Liver (tissue), 9 donors: ENCODE measurements around the gene SLC5A2. TPM values are rescaled to one million over a fixed set of nuclear protein-coding genes. Genes with fewer than 3 reads are reported as not detected.
"Not testable (repeated sequence)": the region's sequence is repeated elsewhere in the genome, so short reads cannot be mapped to it uniquely, and the experiment has no call there.

ENCODE experiments used
- DNase-seq: peaks from one replicate; pipeline ENCODE4 v3.0.0-alpha.2; 2017; ENCODE audit warnings: low spot score
- H3K27ac ChIP-seq, 2 donors: one replicate each; pipeline ENCODE4 v1.7.0; 2013; ENCODE audit warnings: inconsistent platforms in 2 of 2, low read length in 2 of 2, control low read depth in 1 of 2, low read depth in 1 of 2, mild to moderate bottlenecking in 1 of 2
- H3K27me3 ChIP-seq, 4 donors: one replicate each; pipeline versions ENCODE4 v1.6.1 to v1.7.0; 2013; ENCODE audit warnings: low read length in 3 of 4, inconsistent platforms in 1 of 4, mild to moderate bottlenecking in 1 of 4, moderate library complexity in 1 of 4; ENCODE audit not compliant: control insufficient read depth in 4 of 4, insufficient read depth in 4 of 4
- H3K36me3 ChIP-seq, 4 donors: one replicate each; pipeline versions ENCODE4 v1.6.1 to v1.7.0; 2013; ENCODE audit warnings: low read length in 3 of 4, mild to moderate bottlenecking in 3 of 4, low read depth in 1 of 4, moderate library complexity in 1 of 4; ENCODE audit not compliant: control insufficient read depth in 4 of 4, insufficient read depth in 3 of 4
- H3K4me1 ChIP-seq, 4 donors: one replicate each; pipeline versions ENCODE4 v1.6.1 to v1.7.0; 2013; ENCODE audit warnings: low read length in 3 of 4, mild to moderate bottlenecking in 3 of 4, moderate library complexity in 1 of 4; ENCODE audit not compliant: control insufficient read depth in 4 of 4, insufficient read depth in 4 of 4
- H3K4me3 ChIP-seq, 3 donors: one replicate each; pipeline versions ENCODE4 v1.6.1 to v1.7.0; 2013; ENCODE audit warnings: low read length in 3 of 3, control low read depth in 1 of 3, low read depth in 1 of 3, mild to moderate bottlenecking in 1 of 3
- H3K9ac ChIP-seq, 2 donors: one replicate each; pipeline ENCODE4 v1.7.0; 2013; ENCODE audit warnings: low read length in 2 of 2, mild to moderate bottlenecking in 2 of 2, moderate library complexity in 2 of 2, control low read depth in 1 of 2, low read depth in 1 of 2
- H3K9me3 ChIP-seq, 4 donors: one replicate each; pipeline versions ENCODE4 v1.6.1 to v1.7.0; 2013; ENCODE audit warnings: low read length in 3 of 4; ENCODE audit not compliant: control insufficient read depth in 4 of 4
- ATF3 ChIP-seq: IDR thresholded peaks from 2 replicates; pipeline ENCODE4 v1.6.1; 2016; ENCODE audit warnings: antibody characterized with exemption
- CTCF ChIP-seq: fragments of 150-350 bp; IDR thresholded peaks from 2 replicates; pipeline ENCODE4 v1.5.1; 2017; ENCODE audit warnings: improper control_type of control experiment, low read depth, low read length; ENCODE audit not compliant: missing input control
- EGR1 ChIP-seq, 2 donors: IDR thresholded peaks; 2 replicates each; pipeline ENCODE4 v1.6.1; 2016 to 2018; ENCODE audit warnings: antibody characterized with exemption in 2 of 2, low read depth in 2 of 2
- GABPA ChIP-seq, 2 donors: IDR thresholded peaks in 1 of 2; conservative IDR thresholded peaks in 1 of 2; 2 replicates each; pipeline ENCODE4 v1.6.1; 2016; ENCODE audit warnings: antibody characterized with exemption in 2 of 2, mild to moderate bottlenecking in 1 of 2, moderate library complexity in 1 of 2
- HNF4A ChIP-seq, 2 donors: conservative IDR thresholded peaks; 2 replicates each; pipeline ENCODE4 v1.6.1; 2016; ENCODE audit warnings: antibody characterized with exemption in 2 of 2, mild to moderate bottlenecking in 2 of 2
- HNF4G ChIP-seq: IDR thresholded peaks from 2 replicates; pipeline ENCODE4 v1.6.1; 2016; ENCODE audit warnings: antibody characterized with exemption
- JUND ChIP-seq, 2 donors: IDR thresholded peaks; 2 replicates each; pipeline ENCODE4 v1.6.1; 2016; ENCODE audit warnings: antibody characterized with exemption in 2 of 2
- MAX ChIP-seq: IDR thresholded peaks from 2 replicates; pipeline ENCODE4 v1.6.1; 2016; ENCODE audit warnings: antibody characterized with exemption
- RAD21 ChIP-seq, 2 donors: IDR thresholded peaks; 2 replicates each; pipeline ENCODE4 v1.6.1; 2016; ENCODE audit warnings: antibody characterized with exemption in 2 of 2, mild to moderate bottlenecking in 2 of 2
- REST ChIP-seq: IDR thresholded peaks from 2 replicates; pipeline ENCODE4 v1.6.1; 2016; ENCODE audit warnings: antibody characterized with exemption, mild to moderate bottlenecking
- RXRA ChIP-seq, 2 donors: IDR thresholded peaks; 2 replicates each; pipeline ENCODE4 v1.6.1; 2017 to 2018; ENCODE audit warnings: antibody characterized with exemption in 2 of 2, mild to moderate bottlenecking in 1 of 2
- SP1 ChIP-seq: IDR thresholded peaks from 2 replicates; pipeline ENCODE4 v1.6.1; 2018; ENCODE audit warnings: antibody characterized with exemption, mild to moderate bottlenecking
- TAF1 ChIP-seq: conservative IDR thresholded peaks from 2 replicates; pipeline ENCODE4 v1.6.1; 2016; ENCODE audit warnings: antibody characterized with exemption, mild to moderate bottlenecking
- YY1 ChIP-seq: IDR thresholded peaks from 2 replicates; pipeline ENCODE4 v1.6.1; 2016; ENCODE audit warnings: antibody characterized with exemption, mild to moderate bottlenecking
- ZBTB33 ChIP-seq: IDR thresholded peaks from 2 replicates; pipeline ENCODE4 v1.6.1; 2016; ENCODE audit warnings: antibody characterized with exemption
- WGBS: extraction: QIAGEN DNeasy Blood & Tissue Kit; methylation state at CpG from one replicate; pipeline ENCODE4 v1.1.7; 2013; 5-methylcytosine and 5-hydroxymethylcytosine counted together
- polyA plus RNA-seq, 2 donors: library from polyadenylated mRNA; stranded (reverse) in 1 of 2; unstranded in 1 of 2; fragments of 200-250 nt in 1 of 2; fragments of >200 nt in 1 of 2; fragmentation: Nextera tagmentation in 1 of 2; extraction: Ambion mirVana in 1 of 2; gene quantifications; one replicate each; pipeline versions ENCODE4 v1.2.1 to v1.2.3, GENCODE V29; 2013 to 2015
- total RNA-seq, 2 donors: library from RNA; depleted of rRNA; stranded (reverse); fragments of >200 nt; gene quantifications; one replicate each; pipeline ENCODE4 v1.2.3, GENCODE V29; 2014
- donor health status: healthy.
- donor health status: healthy.
- donor health status: healthy.
- donor health status: healthy.
- donor health status: healthy.

SLC5A2 gene
- total and polyA plus RNA-seq, 4 donors: 0.14 to 8.1 (median 0.93) TPM; not detected in 1

GRCh38 chr16:31501966-31502348 is 19.0 kb downstream of the SLC5A2 start:
- 33% methylated on average over 4 of the region's 4 CpGs for WGBS
- Histone ChIP-seq H3K36me3 (peaks cover 1 to 27% (median 17%) of the 10 kb centered on the region in 4 donors), H3K4me3 (no peak overlapping the region), H3K4me1 (peaks cover 12 to 61% (median 51%) of the 10 kb centered on the region in 4 donors), H3K9ac (no peak overlapping the region), H3K27ac (peak overlapping the region; percentile 58 to 77), H3K9me3 (no peaks in the 10 kb centered on the region), H3K27me3 (no peaks in the 10 kb centered on the region)
- no peak for DNase-seq
- no peak for TF ChIP-seq HNF4G
- peak; percentile 2 to 73 for TF ChIP-seq RXRA (IDR thresholded peaks at IDR 0.05)
- TF ChIP-seq EGR1 (IDR thresholded peaks at IDR 0.05; ENCODE audit: low read depth in 2 of 2): no peak
- TF ChIP-seq HNF4A (conservative IDR thresholded peaks at IDR 0.05): peak; percentile 7 to 13
- no peak for TF ChIP-seq CTCF
- peak in 1 of 2 donors; percentile 4 for TF ChIP-seq JUND (IDR thresholded peaks at IDR 0.05)
- TF ChIP-seq SP1: peak; percentile 28

- no peak for DNase-seq
- Histone ChIP-seq H3K27me3 (no peaks in the 10 kb centered on the region), H3K9ac (no peak overlapping the region), H3K27ac (no peak overlapping the region), H3K4me1 (peaks cover 12 to 69% (median 59%) of the 10 kb centered on the region in 4 donors), H3K36me3 (peaks cover 1 to 18% (median 12%) of the 10 kb centered on the region in 4 donors), H3K9me3 (no peaks in the 10 kb centered on the region), H3K4me3 (no peak overlapping the region)
- TF ChIP-seq RAD21 (IDR thresholded peaks at IDR 0.05) (no peak), ATF3 (no peak), MAX (no peak), EGR1 (IDR thresholded peaks at IDR 0.05; ENCODE audit: low read depth in 2 of 2) (no peak), ZBTB33 (no peak), HNF4A (conservative IDR thresholded peaks at IDR 0.05) (no peak), RXRA (IDR thresholded peaks at IDR 0.05) (no peak), REST (no peak), YY1 (no peak), TAF1 (no peak), JUND (IDR thresholded peaks at IDR 0.05) (no peak), GABPA (IDR thresholded peaks at IDR 0.05 in 1 of 2, conservative IDR thresholded peaks at IDR 0.05 in 1 of 2) (no peak)
Observed at GRCh38 chr16:31502981-31503380, 20.1 kb downstream of the SLC5A2 start.

GRCh38 chr16:31503555-31503954 is 20.6 kb downstream of the SLC5A2 start:
- 90% methylated on average over 8 of the region's 8 CpGs for WGBS
- Histone ChIP-seq H3K4me1 (peaks cover 12 to 69% (median 59%) of the 10 kb centered on the region in 4 donors), H3K36me3 (peaks cover 0 to 13% (median 6%) of the 10 kb centered on the region in 4 donors)
- not testable (repeated sequence) for DNase-seq, H3K27ac ChIP-seq, H3K9me3 ChIP-seq, H3K9ac ChIP-seq, H3K27me3 ChIP-seq, H3K4me3 ChIP-seq
